IMR-90 (cell line): ENCODE results near the gene DYSF. TPM values are rescaled to one million over a fixed set of nuclear protein-coding genes. Genes with fewer than 3 reads are reported as not detected.

Experiments
- ATAC-seq: fragments of 200-7000 bp; cut with Tn5 transposase; 2 replicates; pipeline ENCODE4 v1.9.1; 2020; ENCODE audit warnings: low read depth, mild to moderate bottlenecking, moderate library complexity
- BruUV-seq: library from RNA; stranded (reverse); fragments of 400-500 nt; replicated peaks from 2 replicates; lab custom pipeline; 2021; lab: Mats Ljungman, UMichigan
- CTCF ChIA-PET: fragments of 300-600 bp; formaldehyde crosslinking; extraction: SDS; loops from one replicate; lab custom pipeline; 2021; ENCODE audit warnings: antibody characterized with exemption; lab: Yijun Ruan, JAX
- POLR2A ChIA-PET: fragments of 300-600 bp; sonication (Branson Sonifier 250); formaldehyde crosslinking; loops from one replicate; lab custom pipeline; 2022; ENCODE audit warnings: antibody characterized with exemption; ENCODE audit not compliant: unreplicated experiment; lab: Charles Lee
- DNase-seq: peaks from one replicate; pipeline ENCODE4 v3.0.0; 2013
- H2AFZ ChIP-seq: replicated peaks from 2 replicates; pipeline ENCODE3; 2013; ENCODE audit warnings: low read length, mild to moderate bottlenecking; ENCODE audit not compliant: poor library complexity
- H2AK5ac ChIP-seq: 2 replicates; pipeline ENCODE4 v1.6.1; 2013; ENCODE audit warnings: low read depth, low read length, inconsistent platforms
- H2AK9ac ChIP-seq: replicated peaks from 2 replicates; pipeline ENCODE3; 2013; ENCODE audit warnings: mild to moderate bottlenecking, low read depth, low read length, moderate library complexity; ENCODE audit not compliant: poor library complexity
- H2BK120ac ChIP-seq: 2 replicates; pipeline ENCODE4 v1.6.1; 2013; ENCODE audit warnings: low read depth, low read length, inconsistent platforms
- H2BK15ac ChIP-seq: 3 replicates; pipeline ENCODE4 v1.6.1; 2013; ENCODE audit warnings: low read depth, low read length, inconsistent platforms
- H2BK20ac ChIP-seq: 2 replicates; pipeline ENCODE4 v1.6.1; 2013; ENCODE audit warnings: low read depth, mild to moderate bottlenecking, inconsistent platforms, low read length, moderate library complexity
- H2BK5ac ChIP-seq: 2 replicates; pipeline ENCODE4 v1.6.1; 2013; ENCODE audit warnings: mild to moderate bottlenecking, low read depth, low read length, inconsistent platforms; ENCODE audit not compliant: poor library complexity, severe bottlenecking
- H3K14ac ChIP-seq: replicated peaks from 2 replicates; pipeline ENCODE4 v1.6.1; 2013; ENCODE audit warnings: low read depth, low read length, inconsistent platforms
- H3K18ac ChIP-seq: 2 replicates; pipeline ENCODE4 v1.6.1; 2013; ENCODE audit warnings: low read depth, low read length, control low read depth
- H3K23ac ChIP-seq: 2 replicates; pipeline ENCODE4 v1.6.1; 2013; ENCODE audit warnings: low read depth, low read length, inconsistent platforms
- H3K27ac ChIP-seq: 2 replicates; pipeline ENCODE4 v1.5.1; 2013; ENCODE audit warnings: mild to moderate bottlenecking, control low read depth, low read length; ENCODE audit not compliant: insufficient read depth
- H3K27me3 ChIP-seq: 2 replicates; pipeline ENCODE4 v1.6.1; 2013; ENCODE audit warnings: low read length; ENCODE audit not compliant: control insufficient read depth, insufficient read depth
- H3K36me3 ChIP-seq: 2 replicates; pipeline ENCODE4 v1.6.1; 2013; ENCODE audit warnings: low read length, mixed read lengths; ENCODE audit not compliant: control insufficient read depth, insufficient read depth
- H3K4ac ChIP-seq: 2 replicates; pipeline ENCODE4 v1.6.1; 2013; ENCODE audit warnings: low read depth, low read length, inconsistent platforms
- H3K4me1 ChIP-seq: 2 replicates; pipeline ENCODE4 v1.6.1; 2013; ENCODE audit warnings: low read length, mixed read lengths; ENCODE audit not compliant: control insufficient read depth, insufficient read depth
- H3K4me2 ChIP-seq: 2 replicates; pipeline ENCODE4 v1.6.1; 2013; ENCODE audit warnings: low read depth, mild to moderate bottlenecking, control low read depth, low read length, moderate library complexity
- H3K4me3 ChIP-seq: 2 replicates; pipeline ENCODE4 v1.5.1; 2013; ENCODE audit warnings: low read depth, mild to moderate bottlenecking, control low read depth, low read length, moderate library complexity; ENCODE audit not compliant: insufficient read depth
- H3K56ac ChIP-seq: 2 replicates; pipeline ENCODE4 v1.6.1; 2013; ENCODE audit warnings: low read length, inconsistent platforms; ENCODE audit not compliant: insufficient read depth; ENCODE audit errors: extremely low read depth
- H3K79me1 ChIP-seq, 2 experiments: 2 replicates each; pipeline ENCODE4 v1.6.1; 2013; ENCODE audit warnings: low read length in 2 of 2, inconsistent platforms in 1 of 2, low read depth in 1 of 2
- H3K9ac ChIP-seq: 2 replicates; pipeline ENCODE4 v1.6.1; 2013; ENCODE audit warnings: low read depth, low read length, control low read depth
- H3K9me1 ChIP-seq: 2 replicates; pipeline ENCODE4 v1.6.1; 2013; ENCODE audit warnings: low read length, inconsistent platforms; ENCODE audit not compliant: insufficient read depth
- H3K9me3 ChIP-seq: 2 replicates; pipeline ENCODE4 v1.6.1; 2013; ENCODE audit warnings: low read length; ENCODE audit not compliant: control insufficient read depth, insufficient read depth
- H4K20me1 ChIP-seq: 2 replicates; pipeline ENCODE4 v1.6.1; 2013; ENCODE audit warnings: low read length, inconsistent platforms; ENCODE audit not compliant: insufficient read depth
- H4K5ac ChIP-seq: 2 replicates; pipeline ENCODE4 v1.6.1; 2013; ENCODE audit warnings: mild to moderate bottlenecking, low read depth, low read length, control low read depth
- H4K8ac ChIP-seq, 2 experiments: 2 replicates each; pipeline ENCODE4 v1.6.1; 2013; ENCODE audit warnings: low read depth in 2 of 2, low read length in 2 of 2, control low read depth in 1 of 2, inconsistent platforms in 1 of 2
- H4K91ac ChIP-seq: 2 replicates; pipeline ENCODE4 v1.6.1; 2013; ENCODE audit warnings: low read depth, low read length, inconsistent platforms; ENCODE audit not compliant: insufficient read depth
- BHLHE40 ChIP-seq: fragments of 150-350 bp; IDR thresholded peaks from 2 replicates; pipeline ENCODE4 v1.6.1; 2016; ENCODE audit warnings: mild to moderate bottlenecking, low read depth, low read length
- CEBPB ChIP-seq: IDR thresholded peaks from 2 replicates; pipeline ENCODE4 v1.6.1; 2012; ENCODE audit warnings: low read depth, low read length, improper control_type of control experiment
- CHD1 ChIP-seq: IDR thresholded peaks from 2 replicates; pipeline ENCODE4 v1.6.1; 2012; ENCODE audit warnings: low read depth, low read length, improper control_type of control experiment
- RCOR1 ChIP-seq: IDR thresholded peaks from 2 replicates; pipeline ENCODE4 v1.6.1; 2012; ENCODE audit warnings: mild to moderate bottlenecking, low read length, improper control_type of control experiment; ENCODE audit not compliant: insufficient replicate concordance
- RFX5 ChIP-seq: IDR thresholded peaks from 2 replicates; pipeline ENCODE4 v1.8.0; 2012; ENCODE audit warnings: low read depth, mild to moderate bottlenecking, low read length, moderate library complexity
- SMC3 ChIP-seq: fragments of 150-350 bp; IDR thresholded peaks from 2 replicates; pipeline ENCODE4 v1.6.1; 2016; ENCODE audit warnings: low read depth, mild to moderate bottlenecking, antibody characterized with exemption, low read length, moderate library complexity
- USF2 ChIP-seq: fragments of 150-350 bp; IDR thresholded peaks from 2 replicates; pipeline ENCODE4 v1.6.1; 2017; ENCODE audit warnings: mild to moderate bottlenecking, antibody characterized with exemption, low read length, low read depth
- WGBS, 2 experiments: methylation state at CpG; one replicate each; pipeline versions ENCODE4 v1.1.5 to v1.1.7; 2013; ENCODE audit warnings: missing lambda C conversion rate in 2 of 2; ENCODE audit not compliant: insufficient read length in 1 of 2; ENCODE audit errors: extremely low coverage in 2 of 2; 5-methylcytosine and 5-hydroxymethylcytosine counted together
- dilution Hi-C: fragments of 300-500 bp; cut with HindIII; formaldehyde crosslinking; loops from one replicate; pipeline ENCODE4 v1.14.3; 2018; ENCODE audit warnings: low sequenced_read_pairs; ENCODE audit not compliant: unreplicated experiment
- in situ Hi-C: fragments of 300-500 bp; cut with MboI; formaldehyde crosslinking; loops from 3 replicates; pipeline ENCODE4 v1.14.3; 2019; ENCODE audit warnings: low sequenced_read_pairs, inconsistent platforms, mixed read lengths
- intact Hi-C: fragments of 100-400 bp; cut with micrococcal nuclease; formaldehyde crosslinking; loops from 2 replicates; pipeline ENCODE4 v1.10.0; 2022
- polyA plus RNA-seq, 3 experiments: library from polyadenylated mRNA; depleted of rRNA; stranded (reverse); fragments of >200 nt; gene quantifications; 2 replicates each; pipeline ENCODE4 v1.2.3, GENCODE V29; 2012; ENCODE audit warnings: low replicate concordance in 1 of 3
- total RNA-seq: library from RNA; depleted of rRNA; stranded (reverse); fragments of >200 nt; gene quantifications from 2 replicates; pipeline ENCODE4 v1.2.3, GENCODE V29; 2012

DYSF gene
- total and polyA plus RNA-seq, 2 of the 4 experiments (the other 2 are of a cell fraction): 0.09 to 0.18 TPM

- in situ Hi-C loops: no loop called here
- BruUV-seq: no TSS peak
- Histone ChIP-seq H2BK120ac (no peak overlapping the region), H3K18ac (no peak overlapping the region), H3K9me1 (no peaks in the 10 kb centered on the region), H3K4me3 (no peak overlapping the region), H2AK9ac (no peak overlapping the region), H4K5ac (no peak overlapping the region), H3K36me3 (no peaks in the 10 kb centered on the region), H3K27ac (no peak overlapping the region), H3K4me2 (no peak overlapping the region), H2BK15ac (no peak overlapping the region), H3K9ac (no peak overlapping the region), H3K27me3 (peaks cover 41% of the 10 kb centered on the region), H3K4me1 (no peaks in the 10 kb centered on the region), H4K20me1 (no peaks in the 10 kb centered on the region), H2AK5ac (no peak overlapping the region), H3K9me3 (no peaks in the 10 kb centered on the region), H2BK5ac (no peak overlapping the region), H3K56ac (no peak overlapping the region), H4K91ac (no peak overlapping the region), H2BK20ac (no peak overlapping the region), H3K79me1 (no peaks in the 10 kb centered on the region), H3K14ac (no peak overlapping the region), H3K4ac (no peak overlapping the region), H2AFZ (no peak overlapping the region), H4K8ac (no peak overlapping the region), H3K23ac (no peak overlapping the region)
- intact Hi-C loops: loop anchor here (2.0 to 10.0 kb wide), 5 partner anchors 324 to 1136 kb away; no protein-coding TSS in a partner anchor
- no peak for ATAC-seq
- CTCF ChIA-PET: interaction anchor here (3.1 kb wide), 1 partner anchor 186 kb away, joined by 30 read pairs; no protein-coding TSS in a partner anchor
- DNase-seq: no peak
- no peak for TF ChIP-seq RCOR1
- TF ChIP-seq CEBPB: no peak
- TF ChIP-seq CHD1: no peak
- TF ChIP-seq RFX5: no peak
- no peak for TF ChIP-seq SMC3
- no peak for TF ChIP-seq USF2
- no peak for TF ChIP-seq BHLHE40
- 73% methylated on average over 4 of the region's 12 CpGs; no CpG with 5 or more reads in 1 of the 2 experiments for WGBS, 2 experiments
- dilution Hi-C loops: no loop called here
- POLR2A ChIA-PET: no interaction called here
Measured at GRCh38 chr2:71611247-71611646, 157.9 kb downstream of the DYSF start.
